Tibial nerve (tissue), 4 donors: ENCODE measurements around the gene BAIAP2L1.

Experiments
- CTCF ChIP-seq, 5 experiments: fragments of 200-600 bp in 3 of 5; fragments of 450-650 bp in 2 of 5; sonication (generic) in 3 of 5; IDR thresholded peaks; one replicate each; pipeline ENCODE4 v1.5.1; 2016 to 2019; ENCODE audit warnings: antibody characterized with exemption in 5 of 5, mild to moderate bottlenecking in 3 of 5, moderate library complexity in 2 of 5
- EP300 ChIP-seq, 2 donors: sonication (generic); formaldehyde crosslinking; IDR thresholded peaks; one replicate each; pipeline ENCODE4 v1.6.1; 2017; ENCODE audit warnings: antibody characterized with exemption in 2 of 2, mild to moderate bottlenecking in 1 of 2
- POLR2A ChIP-seq, 2 donors: fragments of 450-650 bp; IDR thresholded peaks; one replicate each; pipeline ENCODE4 v1.6.1; 2017; ENCODE audit warnings: antibody characterized with exemption in 2 of 2, mild to moderate bottlenecking in 2 of 2, moderate library complexity in 2 of 2

GRCh38 chr7:98439484-98439883 lies 38.6 kb upstream of the BAIAP2L1 start:
- TF ChIP-seq EP300 (IDR thresholded peaks at IDR 0.05) (no peak), CTCF (IDR thresholded peaks at IDR 0.05) (no peak), POLR2A (IDR thresholded peaks at IDR 0.05) (no peak)
